ENCODE measurements around the gene LRRC8D.

- no peak for TF ChIP-seq POLR2AphosphoS5 (IDR thresholded peaks at IDR 0.05; ENCODE audit: low read depth, low read length)
- TF ChIP-seq POLR2A (IDR thresholded peaks at IDR 0.05; ENCODE audit: low read depth, low read length) = no peak
- no peak for TF ChIP-seq TAF1 (IDR thresholded peaks at IDR 0.05; ENCODE audit: borderline replicate concordance, low read depth, low read length)
Observed at GRCh38 chr1:89807503-89807902, 13.3 kb upstream of the LRRC8D start.

Measured in GM12892 (cell line).